HG03064 (cell line): ENCODE results near the gene BRI3BP.
"Not testable (repeated sequence)": the region's sequence is repeated elsewhere in the genome, so short reads cannot be mapped to it uniquely, and the experiment has no call there.

Source experiments
- ATAC-seq: cut with Tn5 transposase; IDR thresholded peaks from one replicate; pipeline ENCODE4 v1.9.1; 2021; ENCODE audit warnings: low read depth; ENCODE audit not compliant: unreplicated experiment

The BRI3BP gene

DNA sequence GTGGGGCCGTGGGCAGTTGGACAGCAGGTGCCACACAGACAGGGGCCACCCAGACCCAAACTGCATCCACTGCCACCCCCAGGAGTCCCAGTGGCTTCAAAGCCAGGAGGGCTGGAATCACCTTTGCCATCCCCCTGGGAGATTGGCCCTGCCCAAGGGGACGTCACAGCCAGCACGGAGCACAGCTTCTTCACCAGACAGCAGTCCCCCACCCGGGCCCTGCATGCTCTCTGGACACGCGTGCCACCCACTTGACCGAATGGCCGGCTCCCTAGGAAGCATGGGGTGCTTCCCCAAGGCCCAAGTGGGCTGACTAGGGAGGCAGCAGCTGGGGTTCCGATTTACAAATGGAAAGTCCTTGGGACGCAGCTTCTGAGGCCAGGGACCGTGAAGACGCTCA, 21.8 kb upstream of the BRI3BP start:
- no peak for ATAC-seq

DNA sequence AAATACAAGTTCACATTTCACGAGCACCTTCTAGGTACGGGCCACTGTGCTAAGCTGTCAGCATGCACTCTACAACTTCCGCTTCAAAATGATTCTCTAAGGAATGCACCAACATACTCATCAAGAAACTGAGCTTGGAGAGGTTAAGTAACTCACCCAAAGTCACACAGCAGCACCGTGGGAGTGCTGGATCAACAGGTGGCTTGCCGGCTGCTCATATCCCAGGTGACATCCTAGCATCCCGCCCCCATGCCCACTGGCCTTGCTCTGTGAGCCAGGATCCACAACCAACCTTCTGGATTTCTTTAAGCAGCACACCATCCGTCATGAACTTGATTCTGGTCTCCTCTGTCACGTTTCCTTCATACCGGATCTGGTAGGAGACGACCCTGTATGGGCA, 21.2 kb upstream of the BRI3BP start:
- ATAC-seq: no peak

GRCh38 chr12:124975276-124975675, 18.2 kb upstream of the BRI3BP start:
- ATAC-seq: no peak

GRCh38 chr12:124976999-124977398, 16.4 kb upstream of the BRI3BP start:
- no peak for ATAC-seq

DNA sequence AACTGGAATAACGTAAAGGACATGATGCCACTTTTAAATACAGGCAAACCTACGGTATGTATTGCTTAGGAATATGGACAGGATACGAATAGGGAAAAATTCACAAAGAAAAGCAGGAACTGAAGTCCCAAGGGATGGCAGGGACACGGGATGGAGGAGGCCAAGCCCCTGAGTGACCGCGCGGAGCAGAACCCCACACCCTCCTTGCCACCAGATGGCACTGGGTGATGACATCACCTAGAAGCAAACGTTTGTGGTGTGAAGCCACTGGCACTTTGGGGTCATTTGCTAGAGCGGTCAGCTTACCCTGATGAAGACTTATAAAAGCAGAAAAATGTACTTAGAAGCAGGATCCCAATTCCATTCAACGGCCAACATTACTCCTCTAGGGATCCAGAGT, 13.9 kb upstream of the BRI3BP start:
- no peak for ATAC-seq

DNA sequence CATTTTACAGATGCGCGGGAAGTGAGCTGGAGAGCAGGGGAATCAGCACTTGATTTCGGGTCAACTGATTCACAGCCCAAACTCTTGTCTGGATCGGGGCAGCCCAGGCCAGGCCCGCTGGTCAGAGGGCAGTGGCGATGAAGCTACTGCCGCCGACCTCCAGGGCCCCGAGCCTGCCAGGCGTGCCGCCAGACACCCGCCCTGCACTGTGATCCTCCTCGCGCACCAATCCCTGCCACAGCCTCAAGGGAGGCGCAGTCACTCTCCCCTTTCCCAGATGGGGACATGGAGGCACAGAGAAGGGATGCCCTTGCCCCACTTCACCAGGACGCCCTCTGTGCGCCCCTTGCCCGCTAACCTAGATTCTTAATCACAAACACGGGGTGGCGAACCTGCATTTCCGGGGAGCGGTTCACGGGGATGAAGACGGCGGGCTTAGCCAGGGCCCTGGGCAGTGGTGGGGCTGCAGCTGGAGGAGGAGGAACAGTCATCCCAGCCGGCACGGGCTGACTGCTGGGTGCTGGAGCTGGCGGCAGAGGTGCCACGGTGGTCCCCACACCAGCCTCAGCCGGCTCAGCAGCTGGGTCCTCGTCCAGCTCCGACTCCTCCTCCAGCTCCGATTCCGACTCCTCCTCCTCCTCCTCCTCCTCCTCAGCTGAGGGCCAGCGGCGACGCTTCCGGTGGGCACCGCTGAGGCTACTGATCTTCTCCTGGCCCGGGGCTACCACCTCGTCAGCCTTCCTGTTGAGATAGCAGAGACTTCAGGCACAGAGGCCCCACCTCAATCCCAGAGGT, 13.2 kb upstream of the BRI3BP start:
- ATAC-seq: no peak

GRCh38 chr12:124986876-124987275, 6.6 kb upstream of the BRI3BP start:
- not testable (repeated sequence) for ATAC-seq

DNA sequence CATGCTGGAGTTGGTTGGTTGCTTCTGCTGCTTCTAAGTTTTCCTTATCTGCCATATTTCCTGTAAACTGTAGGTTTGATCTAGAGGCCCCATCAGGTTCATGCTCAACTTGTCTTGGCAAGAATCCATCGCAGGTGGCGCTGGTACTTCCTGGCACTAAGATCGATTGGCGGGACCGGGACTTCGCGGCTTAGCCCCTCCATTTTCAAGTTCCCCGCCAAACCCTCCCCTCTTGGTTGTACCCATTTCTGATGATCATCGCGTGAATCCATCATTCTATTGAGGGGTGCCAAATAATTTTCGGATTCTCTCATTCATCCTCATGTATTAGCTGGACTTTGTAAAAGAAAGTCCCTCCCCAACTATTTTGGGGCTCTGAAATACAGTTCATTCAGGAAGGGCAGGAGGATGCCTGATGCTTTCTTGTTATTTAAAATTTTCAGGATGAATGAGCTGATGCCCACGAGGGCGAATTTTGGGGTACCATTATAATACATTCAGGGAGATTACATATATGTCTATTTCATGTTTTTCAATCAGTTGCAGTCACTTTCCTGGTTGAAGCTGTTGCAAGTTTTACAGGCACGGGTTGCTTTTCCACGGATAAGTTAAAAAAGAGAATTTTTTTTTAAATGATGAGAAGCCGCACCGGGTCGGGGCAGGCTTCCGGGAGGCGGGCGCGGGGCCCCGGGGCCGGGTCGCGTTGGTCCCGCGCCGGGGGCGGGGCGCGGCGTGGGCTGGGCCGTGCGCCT, 395 bp upstream of the BRI3BP start:
- no peak for ATAC-seq

DNA sequence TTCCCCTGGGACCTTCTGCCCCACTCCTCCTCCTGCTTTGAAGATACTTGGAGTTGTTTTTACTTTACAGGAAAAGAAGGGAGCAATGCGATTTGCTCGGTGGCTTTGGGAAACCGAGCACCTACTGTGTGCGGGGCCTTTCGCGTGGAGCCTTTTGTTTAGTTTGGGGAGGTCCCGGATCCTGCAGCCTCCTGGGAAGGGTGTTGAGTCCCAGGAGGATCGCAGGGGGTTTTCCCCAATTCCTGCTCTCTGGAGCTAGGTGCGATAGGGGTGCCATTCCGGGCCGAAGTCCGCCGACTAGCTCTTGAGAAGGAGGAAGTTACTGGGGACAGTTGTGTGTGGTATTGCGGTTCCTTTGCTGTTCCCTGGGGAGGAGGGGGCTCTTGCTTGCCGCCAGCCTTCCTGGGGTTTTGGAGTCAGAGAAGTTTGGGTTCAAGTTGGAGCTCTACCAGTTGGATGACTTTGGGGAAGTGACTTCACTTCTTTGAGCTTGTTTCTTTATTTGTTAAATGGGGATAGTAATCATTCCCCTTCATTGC, 1.1 kb downstream of the BRI3BP start:
- ATAC-seq: no peak

DNA sequence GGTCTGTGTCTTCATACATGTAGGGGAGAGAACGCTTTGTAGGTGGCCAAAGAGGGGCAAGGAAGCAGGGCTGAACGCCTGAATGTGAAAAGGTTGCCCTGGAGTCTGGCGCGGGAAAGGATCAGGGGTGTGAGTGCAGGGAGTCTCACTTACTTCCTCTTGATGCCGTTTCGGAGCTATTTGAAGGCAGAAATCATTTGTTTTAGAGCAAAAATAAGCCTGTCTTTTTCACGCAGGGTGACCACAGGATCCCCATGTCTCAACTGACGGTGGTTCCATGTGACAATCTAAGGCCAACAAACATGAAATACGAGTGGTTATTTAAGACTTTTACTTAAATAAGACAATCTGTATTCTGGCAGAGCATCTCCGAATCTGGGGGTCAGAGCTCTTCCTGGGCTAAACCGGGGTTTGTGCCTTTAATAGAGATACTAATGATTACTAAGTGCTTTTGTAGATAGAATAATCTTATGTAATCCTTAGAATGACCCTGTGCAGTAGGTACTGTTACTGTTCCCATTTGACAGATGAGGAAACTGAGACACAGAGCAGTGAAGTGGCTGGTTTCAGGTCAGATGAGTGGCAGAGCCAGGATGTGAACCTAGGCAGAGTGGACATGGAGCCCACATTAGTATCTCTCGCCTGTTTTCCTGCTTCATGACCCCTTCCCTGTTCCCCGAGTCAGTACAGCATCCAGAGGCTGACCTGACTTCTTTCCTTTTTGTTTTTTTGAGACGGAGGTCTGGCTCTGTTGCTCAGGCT, 1.9 kb downstream of the BRI3BP start:
- ATAC-seq: no peak

DNA sequence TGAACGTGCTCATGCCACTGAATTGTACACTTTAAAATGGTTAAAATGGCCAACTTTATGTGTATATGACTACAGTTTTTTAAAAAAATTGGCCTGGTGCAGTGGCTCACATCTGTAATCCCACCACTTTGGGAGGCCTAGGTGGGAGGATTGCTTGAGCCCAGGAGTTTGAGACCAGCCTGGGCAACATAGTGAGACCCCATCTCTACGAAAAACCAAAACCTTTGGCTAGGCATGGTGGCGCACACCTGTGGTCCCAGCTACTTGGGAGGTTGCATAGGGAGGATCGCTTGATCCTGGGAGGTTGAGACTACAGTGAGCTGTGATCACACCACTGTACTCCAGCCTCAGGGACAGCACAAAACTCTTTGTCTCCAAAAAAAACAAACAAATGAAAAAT, 5.3 kb downstream of the BRI3BP start:
- ATAC-seq: no peak

GRCh38 chr12:125001636-125002035, 8.2 kb downstream of the BRI3BP start:
- ATAC-seq: no peak

DNA sequence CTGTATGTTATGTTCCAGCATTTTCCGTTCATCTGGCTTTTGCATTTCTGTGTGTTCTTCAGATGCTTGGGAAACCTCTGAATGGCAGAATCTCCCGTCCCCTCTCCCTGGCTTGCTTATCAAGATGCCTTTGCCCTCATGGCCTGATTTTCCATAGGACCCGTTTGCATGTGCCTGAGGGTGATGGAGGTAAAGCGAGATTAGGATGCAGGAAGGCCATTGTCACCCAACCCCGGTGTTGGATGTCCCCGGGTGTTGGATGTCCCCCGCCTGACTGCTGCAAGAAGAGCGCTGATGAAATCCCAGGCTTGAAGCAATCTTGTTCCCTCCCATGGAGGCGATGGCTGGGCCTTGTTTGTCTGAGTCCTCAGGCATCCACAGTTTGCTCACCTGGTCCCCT, 9.6 kb downstream of the BRI3BP start:
- ATAC-seq: no peak

DNA sequence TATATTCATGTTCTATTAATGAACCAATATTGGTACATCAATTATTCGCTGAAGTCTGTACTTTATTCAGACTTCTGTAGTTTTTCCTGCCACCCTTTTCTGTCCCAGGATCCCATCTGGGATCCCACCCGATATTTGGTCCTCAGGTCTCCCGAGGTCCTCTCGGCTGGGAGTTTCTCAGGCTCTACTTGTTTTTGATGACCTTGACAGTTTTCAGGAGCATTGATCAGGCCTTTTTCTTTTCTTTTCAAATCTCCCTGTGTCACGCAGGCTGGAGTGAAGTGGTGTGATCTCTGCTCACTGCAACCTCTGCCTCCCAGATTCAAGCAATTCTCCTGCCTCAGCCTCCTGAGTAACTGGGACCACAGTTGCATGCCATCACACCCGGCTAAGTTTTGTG, 11.2 kb downstream of the BRI3BP start:
- ATAC-seq: no peak

DNA sequence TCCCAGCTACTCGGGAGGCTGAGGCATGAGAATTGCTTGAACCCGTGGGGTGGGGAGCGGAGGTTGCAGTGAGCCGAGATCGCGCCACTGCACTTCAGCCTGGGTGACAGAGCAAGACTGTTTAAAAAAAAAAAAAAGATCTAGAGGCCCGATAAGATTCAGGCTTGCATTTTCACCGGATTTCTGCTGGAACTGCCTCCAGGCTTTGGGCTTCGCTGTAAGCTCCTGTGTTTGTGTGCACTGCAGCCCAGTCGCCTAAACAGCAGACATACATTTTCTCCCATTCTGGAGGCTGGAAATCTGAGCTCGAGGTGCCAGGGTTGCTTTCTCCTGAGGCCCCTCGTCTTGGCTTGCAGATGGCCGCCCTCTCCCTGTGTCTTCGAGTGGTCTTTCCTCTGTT, 12.2 kb downstream of the BRI3BP start:
- no peak for ATAC-seq

- no peak for ATAC-seq
These were observed 12.9 kb downstream of the BRI3BP start for GRCh38 chr12:125006365-125006764.

DNA sequence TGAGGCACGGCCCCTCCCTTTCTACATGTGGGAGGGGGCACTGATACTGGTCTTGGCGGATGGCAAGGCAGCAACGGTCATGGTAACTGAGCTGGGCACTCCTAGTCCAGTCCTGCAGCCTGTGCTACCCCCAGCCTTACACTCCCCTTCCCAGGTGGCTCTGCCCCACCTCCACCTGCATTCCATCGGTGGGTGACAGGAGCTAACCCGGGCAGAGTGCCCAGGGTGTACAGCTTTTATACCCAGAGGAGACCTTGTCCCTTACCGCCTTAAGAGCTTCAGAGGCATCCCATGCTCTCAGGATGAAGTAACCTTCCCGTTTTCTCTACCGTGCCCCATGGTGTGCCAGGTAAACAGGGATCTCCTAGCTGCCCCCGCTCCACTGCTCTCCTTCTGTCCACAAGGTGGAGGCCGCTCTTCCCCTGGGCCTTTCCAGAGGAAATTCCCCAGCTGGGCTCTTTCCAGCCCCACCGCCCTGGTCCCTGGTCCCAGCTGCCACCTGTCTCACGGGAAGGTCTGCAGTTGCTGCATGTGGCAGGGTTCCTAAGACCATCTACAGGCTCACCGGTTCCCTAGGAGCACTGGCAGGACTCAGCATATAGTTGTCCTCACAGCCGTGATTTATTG, 20.5 kb downstream of the BRI3BP start:
- no peak for ATAC-seq

- no peak for ATAC-seq
These were observed 21.1 kb downstream of the BRI3BP start for GRCh38 chr12:125014526-125014925.

GRCh38 chr12:125015680-125016310, 22.4 kb downstream of the BRI3BP start:
- no peak for ATAC-seq

DNA sequence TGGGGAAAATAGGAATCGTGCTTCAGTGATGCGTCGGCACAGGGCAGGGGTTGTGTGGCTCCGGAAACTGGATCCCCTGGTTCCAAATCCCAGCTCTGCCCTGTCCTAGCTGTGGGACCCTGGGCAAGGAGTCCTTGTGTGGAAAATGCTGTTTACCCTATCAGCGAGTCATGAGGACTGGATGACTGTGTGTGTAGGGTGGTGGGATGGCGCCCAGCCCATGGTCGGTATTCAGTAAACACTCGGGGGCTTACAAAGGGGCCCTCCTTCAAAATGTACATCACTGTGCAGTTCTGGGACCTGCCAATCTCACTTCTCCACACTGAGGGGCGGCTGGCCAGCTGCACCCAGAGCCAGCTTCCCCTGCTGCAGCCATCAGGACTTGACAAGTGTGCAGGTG, 24.4 kb downstream of the BRI3BP start:
- no peak for ATAC-seq
